Astrocyte of the cerebellum (primary cell): ENCODE measurements around the gene MEF2C.

Source experiments
- DNase-seq: peaks from one replicate; pipeline ENCODE4 v3.0.0-alpha.2; 2011; ENCODE audit warnings: low read depth
- H3K4me3 ChIP-seq: 2 replicates; pipeline ENCODE4 v1.5.1; 2011; ENCODE audit warnings: mild to moderate bottlenecking, low read depth, low read length, moderate library complexity
- in situ Hi-C: cut with HindIII; loops from 2 replicates; pipeline ENCODE4 v1.10.0; 2017; ENCODE audit warnings: low sequenced_read_pairs
- TF ChIP-seq, protein P1 (sequence below): IDR thresholded peaks from 2 replicates; pipeline ENCODE4 v1.5.1; 2012; ENCODE audit warnings: low read length, low read depth, moderate library complexity, mild to moderate bottlenecking; ENCODE audit errors: missing control alignments

MEF2C gene

DNA sequence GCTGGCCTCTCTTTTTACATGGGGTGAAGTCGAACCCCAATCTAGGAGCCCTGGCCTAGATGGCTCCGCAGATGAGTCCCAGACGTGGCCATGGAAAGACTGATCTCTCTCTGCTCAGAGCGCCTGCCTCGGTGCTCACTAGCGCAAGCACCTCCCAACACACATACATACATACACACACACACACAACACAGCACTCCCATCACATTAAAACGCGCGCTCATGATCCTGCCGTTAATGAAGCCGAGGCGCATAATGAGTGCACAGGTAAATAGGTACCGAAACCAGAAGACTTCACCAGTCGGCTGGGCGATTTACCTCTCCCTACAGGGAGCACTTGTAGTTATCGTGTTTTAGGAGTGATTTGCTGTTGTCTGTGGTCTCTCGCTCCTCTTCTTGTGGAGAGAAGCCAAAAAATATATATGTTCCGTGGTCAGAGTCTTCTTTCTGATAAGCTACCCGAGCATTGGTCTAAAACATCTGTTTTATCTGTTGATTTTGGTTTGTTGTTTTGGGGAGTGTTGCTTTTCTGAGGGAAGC is 207.7 kb downstream of the MEF2C start:
- DNase-seq: no peak
- TF ChIP-seq, protein P1, sequence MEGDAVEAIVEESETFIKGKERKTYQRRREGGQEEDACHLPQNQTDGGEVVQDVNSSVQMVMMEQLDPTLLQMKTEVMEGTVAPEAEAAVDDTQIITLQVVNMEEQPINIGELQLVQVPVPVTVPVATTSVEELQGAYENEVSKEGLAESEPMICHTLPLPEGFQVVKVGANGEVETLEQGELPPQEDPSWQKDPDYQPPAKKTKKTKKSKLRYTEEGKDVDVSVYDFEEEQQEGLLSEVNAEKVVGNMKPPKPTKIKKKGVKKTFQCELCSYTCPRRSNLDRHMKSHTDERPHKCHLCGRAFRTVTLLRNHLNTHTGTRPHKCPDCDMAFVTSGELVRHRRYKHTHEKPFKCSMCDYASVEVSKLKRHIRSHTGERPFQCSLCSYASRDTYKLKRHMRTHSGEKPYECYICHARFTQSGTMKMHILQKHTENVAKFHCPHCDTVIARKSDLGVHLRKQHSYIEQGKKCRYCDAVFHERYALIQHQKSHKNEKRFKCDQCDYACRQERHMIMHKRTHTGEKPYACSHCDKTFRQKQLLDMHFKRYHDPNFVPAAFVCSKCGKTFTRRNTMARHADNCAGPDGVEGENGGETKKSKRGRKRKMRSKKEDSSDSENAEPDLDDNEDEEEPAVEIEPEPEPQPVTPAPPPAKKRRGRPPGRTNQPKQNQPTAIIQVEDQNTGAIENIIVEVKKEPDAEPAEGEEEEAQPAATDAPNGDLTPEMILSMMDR: no peak
- in situ Hi-C loops: loop anchor here (25.0 kb wide), 1 partner anchor 1263 kb away; the partner anchor contains the start of gene CCNH
- H3K4me3 ChIP-seq: peak overlapping the region; percentile 68

DNA sequence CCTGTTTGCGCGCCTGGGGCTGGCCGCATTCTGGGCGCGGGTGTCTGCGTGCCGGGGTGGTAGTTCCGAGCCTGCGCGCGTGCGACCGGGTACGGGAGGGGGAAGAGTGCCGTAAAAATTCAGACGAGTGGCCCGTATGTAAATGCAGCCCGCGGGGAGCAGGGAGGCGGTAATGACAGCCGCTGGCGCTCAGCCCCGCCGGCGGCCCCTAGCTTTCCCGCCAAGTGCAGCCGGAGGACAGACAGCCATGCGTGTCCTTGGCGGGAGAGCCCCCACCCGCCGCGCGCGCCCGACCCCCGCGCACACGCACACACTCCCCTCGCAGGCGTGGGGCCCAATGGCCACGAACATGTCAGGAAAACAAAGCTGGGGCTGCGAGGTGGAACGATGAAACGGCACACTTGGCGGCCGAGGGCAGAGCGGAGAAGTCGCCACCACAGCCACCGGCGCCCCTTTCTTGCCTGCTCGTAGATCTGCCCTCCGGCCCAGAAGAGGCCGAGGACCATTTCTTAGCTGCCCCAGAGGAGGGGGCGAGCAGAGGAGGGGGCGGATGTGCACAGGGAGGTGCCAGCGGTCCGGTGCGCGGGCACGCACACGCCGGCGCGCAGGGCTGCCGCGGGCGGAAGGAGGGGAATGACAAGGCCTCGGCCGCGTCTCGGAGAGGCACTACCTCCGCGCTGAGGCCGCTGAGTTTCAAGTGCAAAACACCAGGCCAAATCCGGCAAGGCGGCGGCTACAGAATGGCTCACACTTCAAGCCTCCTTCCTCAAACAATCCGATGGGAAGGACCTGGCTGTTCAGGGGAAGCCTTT is 208.4 kb downstream of the MEF2C start:
- H3K4me3 ChIP-seq: peak overlapping the region; percentile 68
- in situ Hi-C loops: loop anchor here (25.0 kb wide), 1 partner anchor 1262 kb away; the partner anchor contains the start of gene CCNH
- no peak for DNase-seq
- TF ChIP-seq, protein P1: no peak

DNA sequence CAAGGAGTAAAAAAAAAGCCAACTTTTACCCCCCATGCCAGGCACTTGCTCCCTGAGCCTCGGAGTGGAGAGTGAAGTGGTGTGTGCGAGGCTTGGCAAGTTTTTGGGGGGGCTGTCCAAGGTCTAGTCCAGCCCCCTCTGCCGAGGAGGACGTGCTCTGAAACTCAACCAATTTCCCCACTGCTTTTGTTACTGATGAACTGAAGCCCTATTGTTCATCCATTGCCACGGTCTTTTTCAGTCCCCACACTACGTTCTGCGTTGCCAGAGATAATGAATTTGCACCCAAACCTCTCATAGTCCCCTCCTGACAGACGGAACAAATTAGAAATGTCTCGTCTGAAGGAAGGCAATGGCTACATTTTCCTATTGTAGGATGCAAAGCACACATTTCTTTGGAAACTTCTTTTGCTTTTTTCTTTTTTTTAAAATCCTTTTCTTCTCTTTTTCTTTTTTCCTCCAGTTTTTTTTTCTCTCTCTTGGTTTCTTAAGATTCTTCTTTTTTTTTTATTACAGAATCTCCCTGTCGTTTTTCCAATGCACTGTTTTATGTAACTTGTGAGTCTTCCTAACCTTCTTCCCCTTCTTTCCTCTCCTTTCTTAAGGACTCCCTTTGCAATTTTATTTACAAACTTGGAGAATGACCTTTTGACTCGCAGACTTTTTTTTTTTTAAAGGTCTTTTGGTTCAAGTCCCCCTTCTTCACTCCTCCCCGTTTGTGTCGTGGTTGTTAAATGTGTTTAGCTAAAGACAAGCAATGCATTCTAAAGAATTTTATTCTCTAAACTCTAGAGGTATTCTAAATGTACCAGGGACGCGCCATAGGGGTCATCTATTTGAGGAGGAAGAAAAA is 209.5 kb downstream of the MEF2C start:
- H3K4me3 ChIP-seq: peak overlapping the region; percentile 68
- peak; percentile 85 for DNase-seq
- TF ChIP-seq, protein P1: peak; percentile 11
- in situ Hi-C loops: no loop called here

DNA sequence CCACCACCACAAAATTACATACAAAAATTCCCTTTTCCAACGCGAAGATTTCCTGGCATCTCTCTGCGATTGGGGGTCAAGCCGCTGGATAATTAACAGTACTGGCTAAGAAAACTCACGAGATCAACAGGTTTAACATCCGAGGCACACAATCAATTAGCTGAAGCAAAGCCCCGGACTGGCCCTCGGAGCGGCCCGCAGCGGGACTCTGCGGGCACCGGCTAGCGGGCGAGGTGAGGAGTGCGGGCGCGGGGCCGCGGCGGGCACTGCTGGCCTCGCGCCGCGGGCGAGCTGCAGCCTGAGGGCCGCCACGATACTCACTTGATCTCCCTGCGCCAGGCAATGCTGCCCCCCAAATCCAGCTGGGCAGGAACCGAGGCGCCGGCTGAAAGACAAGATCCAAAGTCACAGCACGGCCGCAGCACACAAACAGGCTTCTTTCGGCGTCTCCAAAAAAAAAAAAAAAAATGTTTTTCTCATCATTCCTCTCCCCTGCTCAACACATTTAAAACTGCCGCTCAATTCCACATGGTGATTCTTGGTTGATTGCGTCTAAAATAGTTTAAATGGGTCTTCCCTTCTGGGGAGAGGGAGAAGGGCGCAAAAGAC is 210.2 kb downstream of the MEF2C start:
- in situ Hi-C loops: no loop called here
- H3K4me3 ChIP-seq: peak overlapping the region; percentile 68

DNA sequence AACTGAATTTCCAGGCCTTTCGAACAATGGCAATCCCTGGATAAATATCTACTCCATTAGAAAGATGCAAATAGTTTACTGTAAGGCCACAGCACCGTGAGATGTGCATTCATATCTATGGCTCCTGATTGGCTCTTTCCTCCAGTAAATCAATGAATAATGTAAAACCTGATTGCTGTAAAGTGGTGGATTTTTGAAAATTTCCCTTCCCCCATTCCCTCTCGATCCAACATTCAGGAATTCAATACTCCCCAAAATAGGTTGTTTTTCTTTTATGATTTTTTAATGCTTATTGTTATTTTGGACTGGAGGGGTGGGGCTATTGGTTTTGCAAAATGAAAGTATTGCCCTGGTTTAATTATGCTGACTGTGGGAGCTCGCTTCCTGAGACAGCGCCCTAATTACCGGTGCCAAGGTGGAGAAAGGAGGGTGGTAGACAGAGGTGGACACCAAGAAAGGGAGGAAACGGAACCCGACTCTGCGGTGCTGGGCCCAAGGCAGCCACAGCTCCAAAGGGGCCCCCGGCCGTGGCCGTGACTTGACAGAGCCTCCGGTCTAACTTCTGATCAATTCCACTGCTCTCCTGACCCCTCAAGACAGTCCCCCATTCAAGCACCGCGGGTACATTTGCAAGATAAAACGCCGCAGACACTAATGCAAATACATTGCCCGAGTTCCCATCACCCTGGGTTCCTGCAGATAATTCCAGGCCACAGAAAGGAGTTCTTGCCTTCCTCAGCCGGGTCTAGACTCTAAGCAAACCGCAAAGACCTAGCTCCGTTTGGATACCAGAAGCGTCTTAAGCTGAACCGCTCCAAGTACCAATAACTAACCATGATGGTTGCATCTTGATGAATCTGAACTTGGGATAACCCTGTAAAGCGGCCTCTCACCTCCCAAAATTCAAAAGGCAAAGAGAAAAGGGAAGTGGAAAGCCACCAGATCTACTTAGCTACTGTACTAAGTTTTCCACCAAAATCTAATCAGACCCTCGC is 211.2 kb downstream of the MEF2C start:
- in situ Hi-C loops: no loop called here
- TF ChIP-seq, protein P1: no peak
- no peak for DNase-seq
- H3K4me3 ChIP-seq: peak overlapping the region; percentile 68

More for the DNA sequence above, 210.2 kb downstream of the MEF2C start:
- DNase-seq: no peak
- TF ChIP-seq, protein P1: no peak
